ENCODE results near the gene SLC34A1.
A peak's percentile ranks its signal among the peaks of the same experiment; 100 is the strongest.
"Not testable (repeated sequence)": the region's sequence is repeated elsewhere in the genome, so short reads cannot be mapped to it uniquely, and the experiment has no call there.

SLC34A1 gene

GRCh38 chr5:177368869-177369644, 15.2 kb upstream of the SLC34A1 start:
- DNase-seq (ENCODE audit: low read depth, low spot score): peak; percentile 46

- DNase-seq (ENCODE audit: low read depth, low spot score): no peak
Observed at GRCh38 chr5:177369645-177370440, 14.4 kb upstream of the SLC34A1 start.

- peak; percentile 98 for DNase-seq (ENCODE audit: low read depth, low spot score)
Observed at GRCh38 chr5:177370488-177371119, 13.6 kb upstream of the SLC34A1 start.

GRCh38 chr5:177371120-177372033, 12.9 kb upstream of the SLC34A1 start:
- DNase-seq (ENCODE audit: low read depth, low spot score): no peak

- no peak for DNase-seq (ENCODE audit: low read depth, low spot score)
Observed at GRCh38 chr5:177372034-177372896, 12.0 kb upstream of the SLC34A1 start.

GRCh38 chr5:177372910-177373309, 11.3 kb upstream of the SLC34A1 start:
- no peak for DNase-seq (ENCODE audit: low read depth, low spot score)

GRCh38 chr5:177373806-177374205, 10.4 kb upstream of the SLC34A1 start:
- no peak for DNase-seq (ENCODE audit: low read depth, low spot score)

GRCh38 chr5:177374211-177374610, 10.0 kb upstream of the SLC34A1 start:
- no peak for DNase-seq (ENCODE audit: low read depth, low spot score)

GRCh38 chr5:177375516-177375915, 8.7 kb upstream of the SLC34A1 start:
- DNase-seq (ENCODE audit: low read depth, low spot score): not testable (repeated sequence)

- no peak for DNase-seq (ENCODE audit: low read depth, low spot score)
Observed at GRCh38 chr5:177376107-177376506, 8.1 kb upstream of the SLC34A1 start.

GRCh38 chr5:177377851-177378776, 6.1 kb upstream of the SLC34A1 start:
- no peak for DNase-seq (ENCODE audit: low read depth, low spot score)

GRCh38 chr5:177378884-177379883, 5.0 kb upstream of the SLC34A1 start:
- peak; percentile 78 for DNase-seq (ENCODE audit: low read depth, low spot score)

- DNase-seq (ENCODE audit: low read depth, low spot score): no peak
Observed at GRCh38 chr5:177380805-177381126, 3.5 kb upstream of the SLC34A1 start.

GRCh38 chr5:177382423-177383029, 1.7 kb upstream of the SLC34A1 start:
- peak; percentile 54 for DNase-seq (ENCODE audit: low read depth, low spot score)

- DNase-seq (ENCODE audit: low read depth, low spot score): no peak
Observed at GRCh38 chr5:177383181-177383580, 1.1 kb upstream of the SLC34A1 start.

GRCh38 chr5:177385720-177386119, 1.5 kb downstream of the SLC34A1 start:
- no peak for DNase-seq (ENCODE audit: low read depth, low spot score)

GRCh38 chr5:177386542-177386941, 2.3 kb downstream of the SLC34A1 start:
- no peak for DNase-seq (ENCODE audit: low read depth, low spot score)

- no peak for DNase-seq (ENCODE audit: low read depth, low spot score)
Observed at GRCh38 chr5:177387405-177387804, 3.2 kb downstream of the SLC34A1 start.
